Transverse colon (tissue), 4 donors: ENCODE data around the gene DOCK6. TPM values are rescaled to one million over a fixed set of nuclear protein-coding genes. Genes with fewer than 3 reads are reported as not detected.

Experiments
- DNase-seq: peaks from one replicate; pipeline ENCODE4 v3.0.0-alpha.2; 2019
- H3K27ac ChIP-seq, 4 donors: fragments of 200-600 bp; sonication (generic); 2 replicates each; pipeline ENCODE4 v1.5.1; 2016 to 2018; ENCODE audit warnings: inconsistent platforms in 4 of 4
- H3K27me3 ChIP-seq: fragments of 200-600 bp; sonication (generic); 2 replicates; pipeline ENCODE4 v1.5.1; 2017; ENCODE audit warnings: inconsistent platforms
- H3K36me3 ChIP-seq, 4 donors: fragments of 200-600 bp; sonication (generic); 2 replicates each; pipeline ENCODE4 v1.5.1; 2017 to 2019; ENCODE audit warnings: inconsistent platforms in 4 of 4
- H3K4me1 ChIP-seq, 4 donors: fragments of 200-600 bp; sonication (generic); 2 replicates each; pipeline ENCODE4 v1.5.1; 2017 to 2020; ENCODE audit warnings: inconsistent platforms in 4 of 4
- H3K4me3 ChIP-seq, 4 donors: fragments of 200-600 bp; sonication (generic); 1 replicate in 1 of 4; 2 replicates in 3 of 4; pipeline versions ENCODE4 v1.5.1 to v1.6.1; 2017 to 2019; ENCODE audit warnings: inconsistent platforms in 4 of 4
- H3K9me3 ChIP-seq, 2 donors: fragments of 200-600 bp; sonication (generic); 2 replicates each; pipeline ENCODE4 v1.5.1; 2017 to 2019; ENCODE audit warnings: inconsistent platforms in 2 of 2
- CTCF ChIP-seq, 5 experiments: fragments of 200-600 bp in 3 of 5; fragments of 450-650 bp in 2 of 5; sonication (generic) in 3 of 5; IDR thresholded peaks; 1 replicate in 2 of 5; 2 replicates in 3 of 5; pipeline ENCODE4 v1.5.1; 2016 to 2017; ENCODE audit warnings: antibody characterized with exemption in 5 of 5, inconsistent platforms in 3 of 5, mild to moderate bottlenecking in 2 of 5, moderate library complexity in 1 of 5
- EP300 ChIP-seq: sonication (generic); formaldehyde crosslinking; IDR thresholded peaks from one replicate; pipeline ENCODE4 v1.6.1; 2017; ENCODE audit warnings: antibody characterized with exemption, low read depth
- POLR2A ChIP-seq: fragments of 450-650 bp; IDR thresholded peaks from one replicate; pipeline ENCODE4 v1.6.1; 2016; ENCODE audit warnings: antibody characterized with exemption, mild to moderate bottlenecking, moderate library complexity
- POLR2AphosphoS5 ChIP-seq, 3 donors: sonication (generic); formaldehyde crosslinking; IDR thresholded peaks; one replicate each; pipeline ENCODE4 v1.6.1; 2016; ENCODE audit warnings: antibody characterized with exemption in 3 of 3
- WGBS, 2 donors: methylation state at CpG; one replicate each; pipeline ENCODE4 v1.1.5; 2018; ENCODE audit warnings: low coverage in 1 of 2; 5-methylcytosine and 5-hydroxymethylcytosine counted together
- in situ Hi-C, 4 donors: fragments of 200-750 bp; cut with MboI; loops; one replicate each; pipeline versions ENCODE4 v1.15.0 to v1.15.1; 2017; ENCODE audit warnings: low sequenced_read_pairs in 3 of 4, low pct_ligation_motif_present in 1 of 4, low pct_unique_long_range_greater_than_20kb in 1 of 4
- intact Hi-C: fragments of 100-400 bp; cut with DNase I; formaldehyde crosslinking; loops from one replicate; pipeline ENCODE4 v1.15.1; 2023; ENCODE audit warnings: low total_unique reads
- total RNA-seq, 4 donors: library from RNA; depleted of rRNA; stranded (reverse); fragments of >200 nt; gene quantifications; one replicate each; pipeline ENCODE4 v1.1.0, GENCODE V29; 2016

DOCK6 gene
- total RNA-seq, 4 donors from 2014 or later, result 66.4 to 268 (median 78.4) TPM

GRCh38 chr19:11230621-11231386 lies 31.5 kb downstream of the DOCK6 start:
- Histone ChIP-seq H3K27ac (no peak overlapping the region), H3K9me3 (no peaks in the 10 kb centered on the region), H3K4me3 (no peak overlapping the region), H3K4me1 (no peaks in the 10 kb centered on the region), H3K27me3 (no peaks in the 10 kb centered on the region), H3K36me3 (peaks cover 0 to 6% (median 0%) of the 10 kb centered on the region in 4 donors)
- no peak for DNase-seq
- in situ Hi-C loops, result no loop called here
- TF ChIP-seq POLR2AphosphoS5 (IDR thresholded peaks at IDR 0.05) (no peak), CTCF (IDR thresholded peaks at IDR 0.05) (no peak), POLR2A (no peak), EP300 (no peak)
- 80 to 86% methylated on average over 1 to 7 of the region's 7 CpGs for WGBS, 2 donors
- intact Hi-C loops, result no loop called here

GRCh38 chr19:11227195-11227886 lies 35.0 kb downstream of the DOCK6 start:
- Histone ChIP-seq H3K36me3 (peaks cover 0 to 3% (median 0%) of the 10 kb centered on the region in 4 donors), H3K4me3 (no peak overlapping the region), H3K4me1 (no peaks in the 10 kb centered on the region), H3K27ac (no peak overlapping the region), H3K9me3 (no peaks in the 10 kb centered on the region), H3K27me3 (no peaks in the 10 kb centered on the region)
- 87 to 91% methylated on average over 9 to 14 of the region's 14 CpGs for WGBS, 2 donors
- in situ Hi-C loops, result no loop called here
- TF ChIP-seq POLR2AphosphoS5 (IDR thresholded peaks at IDR 0.05) (no peak), POLR2A (no peak), CTCF (IDR thresholded peaks at IDR 0.05) (no peak), EP300 (no peak)
- intact Hi-C loops, result no loop called here
- no peak for DNase-seq

- H3K9me3 ChIP-seq, result no peaks in the 10 kb centered on the region
- H3K27me3 ChIP-seq, result no peaks in the 10 kb centered on the region
- H3K4me1 ChIP-seq, result no peaks in the 10 kb centered on the region
- H3K4me3 ChIP-seq, result no peak overlapping the region
- H3K27ac ChIP-seq, result no peak overlapping the region
- TF ChIP-seq EP300, result no peak
- no peak for TF ChIP-seq POLR2AphosphoS5 (IDR thresholded peaks at IDR 0.05)
- no peak for TF ChIP-seq POLR2A
- no peak for TF ChIP-seq CTCF (IDR thresholded peaks at IDR 0.05)
- intact Hi-C loops, result no loop called here
- in situ Hi-C loops, result no loop called here
- DNase-seq, result no peak
- peaks cover 0 to 9% (median 2%) of the 10 kb centered on the region in 4 donors for H3K36me3 ChIP-seq
- 20 to 77% methylated on average over 1 of the region's 1 CpG for WGBS, 2 donors
Observed at GRCh38 chr19:11226716-11227166, 35.6 kb downstream of the DOCK6 start.

- in situ Hi-C loops, result no loop called here
Observed at GRCh38 chr19:11225815-11226214, 36.5 kb downstream of the DOCK6 start.

More at GRCh38 chr19:11225815-11226214, 36.5 kb downstream of the DOCK6 start:
- TF ChIP-seq EP300, result no peak
- TF ChIP-seq CTCF (IDR thresholded peaks at IDR 0.05), result no peak
- no peak for TF ChIP-seq POLR2AphosphoS5 (IDR thresholded peaks at IDR 0.05)
- no peak for TF ChIP-seq POLR2A
- H3K9me3 ChIP-seq, result no peaks in the 10 kb centered on the region
- H3K36me3 ChIP-seq, result peaks cover 0 to 10% (median 3%) of the 10 kb centered on the region in 4 donors
- H3K27me3 ChIP-seq, result no peaks in the 10 kb centered on the region
- H3K27ac ChIP-seq, result no peak overlapping the region
- 94 to 100% methylated on average over 2 to 3 of the region's 3 CpGs for WGBS, 2 donors
- intact Hi-C loops, result no loop called here
- no peaks in the 10 kb centered on the region for H3K4me1 ChIP-seq
- no peak overlapping the region for H3K4me3 ChIP-seq
- DNase-seq, result no peak
